A549 (cell line): Measurements from ENCODE around the gene ARFIP1.

Experiments used
- CEBPB ChIP-seq, 2 experiments: fragments of >200 bp in 1 of 2; sonication (Bioruptor Twin) in 1 of 2; formaldehyde crosslinking in 1 of 2; IDR thresholded peaks; 2 replicates each; pipeline ENCODE4 v1.6.1; 2012 to 2016
- EP300 ChIP-seq, 2 experiments: fragments of >200 bp; sonication (Bioruptor Twin); formaldehyde crosslinking; IDR thresholded peaks; 2 replicates in 1 of 2; 3 replicates in 1 of 2; pipeline ENCODE4 v1.6.1; 2016 to 2017
- HOXA7 ChIP-seq: fragments of 250-450 bp; sonication (Bioruptor Pico); IDR thresholded peaks from 2 replicates; pipeline ENCODE4 v1.5.0; 2020; ENCODE audit warnings: mild to moderate bottlenecking, moderate library complexity
- PHF8 ChIP-seq: fragments of 200-600 bp; sonication (generic); IDR thresholded peaks from 2 replicates; pipeline ENCODE4 v1.6.1; 2016; ENCODE audit warnings: low read depth, mild to moderate bottlenecking, antibody characterized with exemption, moderate library complexity, borderline replicate concordance
- POLR2A ChIP-seq: IDR thresholded peaks from 2 replicates; pipeline ENCODE4 v1.6.1; 2012; ENCODE audit warnings: mild to moderate bottlenecking, low read length
- RAD21 ChIP-seq, 2 experiments: fragments of >200 bp in 1 of 2; sonication (Bioruptor Twin) in 1 of 2; formaldehyde crosslinking in 1 of 2; IDR thresholded peaks in 1 of 2; conservative IDR thresholded peaks in 1 of 2; 2 replicates in 1 of 2; 3 replicates in 1 of 2; pipeline ENCODE4 v1.6.1; 2012 to 2018; ENCODE audit warnings: inconsistent platforms in 1 of 2
- RCOR1 ChIP-seq: fragments of 150-350 bp; IDR thresholded peaks from 2 replicates; pipeline ENCODE4 v1.6.1; 2014; ENCODE audit warnings: antibody characterized with exemption, low read length, low read depth
- TP53 ChIP-seq: fragments of 250-450 bp; sonication (Bioruptor Pico); IDR thresholded peaks from 2 replicates; pipeline ENCODE4 v1.5.0; 2021; ENCODE audit warnings: mild to moderate bottlenecking, moderate library complexity
- ZNF302 ChIP-seq: fragments of 250-450 bp; sonication (Bioruptor Pico); IDR thresholded peaks from 2 replicates; pipeline ENCODE4 v1.9.0; 2021; ENCODE audit warnings: inconsistent platforms, mild to moderate bottlenecking, moderate library complexity
- TF ChIP-seq, protein P1 (sequence below): fragments of >200 bp; sonication (Bioruptor Twin); formaldehyde crosslinking; IDR thresholded peaks from 3 replicates; pipeline ENCODE4 v1.5.1; 2016
- TF ChIP-seq, protein P2 (sequence below): fragments of >200 bp; sonication (Bioruptor Twin); formaldehyde crosslinking; IDR thresholded peaks from 3 replicates; pipeline ENCODE4 v1.6.1; 2016

DNA sequence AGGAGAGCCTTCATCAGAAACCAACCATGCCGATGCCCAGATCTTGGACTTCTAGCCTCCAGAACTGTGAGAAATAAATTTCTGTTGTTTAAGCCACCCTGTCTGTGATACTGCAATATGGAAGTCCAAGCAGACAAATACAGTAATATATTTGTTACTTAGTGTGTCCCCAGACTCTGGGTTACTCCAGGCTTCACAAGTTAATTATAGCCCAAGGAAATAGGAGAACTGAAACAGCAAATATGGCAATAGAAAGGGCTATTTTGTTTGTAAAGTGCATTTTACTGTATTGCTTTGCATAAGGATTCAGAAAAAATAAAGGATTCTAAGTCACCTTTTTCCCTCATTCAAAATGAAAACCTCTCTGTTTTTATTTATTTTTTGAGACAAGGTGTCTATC is 16.0 kb upstream of the ARFIP1 start:
- TF ChIP-seq, protein P1, sequence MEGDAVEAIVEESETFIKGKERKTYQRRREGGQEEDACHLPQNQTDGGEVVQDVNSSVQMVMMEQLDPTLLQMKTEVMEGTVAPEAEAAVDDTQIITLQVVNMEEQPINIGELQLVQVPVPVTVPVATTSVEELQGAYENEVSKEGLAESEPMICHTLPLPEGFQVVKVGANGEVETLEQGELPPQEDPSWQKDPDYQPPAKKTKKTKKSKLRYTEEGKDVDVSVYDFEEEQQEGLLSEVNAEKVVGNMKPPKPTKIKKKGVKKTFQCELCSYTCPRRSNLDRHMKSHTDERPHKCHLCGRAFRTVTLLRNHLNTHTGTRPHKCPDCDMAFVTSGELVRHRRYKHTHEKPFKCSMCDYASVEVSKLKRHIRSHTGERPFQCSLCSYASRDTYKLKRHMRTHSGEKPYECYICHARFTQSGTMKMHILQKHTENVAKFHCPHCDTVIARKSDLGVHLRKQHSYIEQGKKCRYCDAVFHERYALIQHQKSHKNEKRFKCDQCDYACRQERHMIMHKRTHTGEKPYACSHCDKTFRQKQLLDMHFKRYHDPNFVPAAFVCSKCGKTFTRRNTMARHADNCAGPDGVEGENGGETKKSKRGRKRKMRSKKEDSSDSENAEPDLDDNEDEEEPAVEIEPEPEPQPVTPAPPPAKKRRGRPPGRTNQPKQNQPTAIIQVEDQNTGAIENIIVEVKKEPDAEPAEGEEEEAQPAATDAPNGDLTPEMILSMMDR = no peak
- TF ChIP-seq, protein P2, sequence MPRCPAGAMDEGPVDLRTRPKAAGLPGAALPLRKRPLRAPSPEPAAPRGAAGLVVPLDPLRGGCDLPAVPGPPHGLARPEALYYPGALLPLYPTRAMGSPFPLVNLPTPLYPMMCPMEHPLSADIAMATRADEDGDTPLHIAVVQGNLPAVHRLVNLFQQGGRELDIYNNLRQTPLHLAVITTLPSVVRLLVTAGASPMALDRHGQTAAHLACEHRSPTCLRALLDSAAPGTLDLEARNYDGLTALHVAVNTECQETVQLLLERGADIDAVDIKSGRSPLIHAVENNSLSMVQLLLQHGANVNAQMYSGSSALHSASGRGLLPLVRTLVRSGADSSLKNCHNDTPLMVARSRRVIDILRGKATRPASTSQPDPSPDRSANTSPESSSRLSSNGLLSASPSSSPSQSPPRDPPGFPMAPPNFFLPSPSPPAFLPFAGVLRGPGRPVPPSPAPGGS = no peak
- no peak for TF ChIP-seq CEBPB (IDR thresholded peaks at IDR 0.05)
- TF ChIP-seq POLR2A = no peak
- no peak for TF ChIP-seq EP300 (IDR thresholded peaks at IDR 0.05)
- no peak for TF ChIP-seq RCOR1
- no peak for TF ChIP-seq HOXA7
- TF ChIP-seq PHF8 = no peak
- TF ChIP-seq ZNF302 (CRISPR knock-in tag) = no peak
- TF ChIP-seq RAD21 (conservative IDR thresholded peaks at IDR 0.05 in 1 of 2, IDR thresholded peaks at IDR 0.05 in 1 of 2) = no peak
- TF ChIP-seq TP53 (CRISPR knock-in tag) = no peak
